Left ventricle myocardium inferior (tissue), 1 donor: Measurements from ENCODE around the gene DND1. TPM values are rescaled to one million over a fixed set of nuclear protein-coding genes. Genes with fewer than 3 reads are reported as not detected.

Experiments used
- DNase-seq: peaks from one replicate; pipeline ENCODE4 v3.0.0-alpha.2; 2020
- H3K27ac ChIP-seq: fragments of 200-600 bp; replicated peaks from 2 replicates; pipeline ENCODE4 v1.8.0; 2021
- H3K27me3 ChIP-seq: fragments of 200-600 bp; 2 replicates; pipeline ENCODE4 v1.8.0; 2021; ENCODE audit warnings: low read depth
- H3K36me3 ChIP-seq: fragments of 200-600 bp; 2 replicates; pipeline ENCODE4 v1.8.0; 2021
- H3K4me1 ChIP-seq: fragments of 200-600 bp; 2 replicates; pipeline ENCODE4 v1.8.0; 2021
- H3K4me3 ChIP-seq: fragments of 200-600 bp; 2 replicates; pipeline ENCODE4 v1.8.0; 2021; ENCODE audit warnings: mild to moderate bottlenecking, moderate library complexity
- H3K9me3 ChIP-seq: fragments of 200-600 bp; replicated peaks from 2 replicates; pipeline ENCODE4 v1.8.0; 2021
- intact Hi-C: fragments of 100-400 bp; cut with micrococcal nuclease; formaldehyde crosslinking; loops from one replicate; pipeline ENCODE4 v1.11.0; 2022
- total RNA-seq: library from RNA; stranded (reverse); fragmentation: NEBNext Ultra II Directional; extraction: Animal tissue kit (Norgen Biotek cat#: 25700); gene quantifications from one replicate; pipeline ENCODE4 v1.2.1, GENCODE V29; 2021
- TF ChIP-seq, protein P1 (sequence below): fragments of 200-600 bp; IDR thresholded peaks from 2 replicates; pipeline ENCODE4 v1.8.0; 2021; ENCODE audit warnings: antibody characterized with exemption, mild to moderate bottlenecking, borderline replicate concordance
- donor health status: DM: no; HTN: yes; CAD: no; lungs with severe emphysema.

Gene DND1
- total RNA-seq, 1 donor from 2014 or later: 0.47 TPM

DNA sequence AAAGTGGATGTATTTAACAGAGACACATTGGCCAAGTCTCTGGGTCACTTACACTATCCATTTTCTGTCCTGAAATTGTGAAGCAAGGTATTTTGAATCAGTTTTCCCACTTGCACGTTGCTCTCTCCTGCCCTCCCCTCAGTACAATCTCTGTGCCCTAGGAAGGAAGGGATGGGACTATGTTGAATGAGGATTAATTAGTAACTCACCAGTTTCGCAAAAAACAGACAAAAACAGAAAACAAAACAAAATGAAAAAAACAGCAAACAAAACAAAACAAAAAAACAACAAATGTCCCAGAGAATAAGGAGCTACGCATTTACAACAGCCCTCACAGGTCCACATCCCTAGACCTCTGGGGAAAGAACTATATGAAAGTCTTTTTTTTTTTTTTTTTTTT, 39.3 kb downstream of the DND1 start:
- no peak overlapping the region for H3K4me3 ChIP-seq
- H3K27me3 ChIP-seq: no peaks in the 10 kb centered on the region
- TF ChIP-seq, protein P1, sequence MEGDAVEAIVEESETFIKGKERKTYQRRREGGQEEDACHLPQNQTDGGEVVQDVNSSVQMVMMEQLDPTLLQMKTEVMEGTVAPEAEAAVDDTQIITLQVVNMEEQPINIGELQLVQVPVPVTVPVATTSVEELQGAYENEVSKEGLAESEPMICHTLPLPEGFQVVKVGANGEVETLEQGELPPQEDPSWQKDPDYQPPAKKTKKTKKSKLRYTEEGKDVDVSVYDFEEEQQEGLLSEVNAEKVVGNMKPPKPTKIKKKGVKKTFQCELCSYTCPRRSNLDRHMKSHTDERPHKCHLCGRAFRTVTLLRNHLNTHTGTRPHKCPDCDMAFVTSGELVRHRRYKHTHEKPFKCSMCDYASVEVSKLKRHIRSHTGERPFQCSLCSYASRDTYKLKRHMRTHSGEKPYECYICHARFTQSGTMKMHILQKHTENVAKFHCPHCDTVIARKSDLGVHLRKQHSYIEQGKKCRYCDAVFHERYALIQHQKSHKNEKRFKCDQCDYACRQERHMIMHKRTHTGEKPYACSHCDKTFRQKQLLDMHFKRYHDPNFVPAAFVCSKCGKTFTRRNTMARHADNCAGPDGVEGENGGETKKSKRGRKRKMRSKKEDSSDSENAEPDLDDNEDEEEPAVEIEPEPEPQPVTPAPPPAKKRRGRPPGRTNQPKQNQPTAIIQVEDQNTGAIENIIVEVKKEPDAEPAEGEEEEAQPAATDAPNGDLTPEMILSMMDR: no peak
- H3K36me3 ChIP-seq: no peaks in the 10 kb centered on the region
- no peaks in the 10 kb centered on the region for H3K9me3 ChIP-seq
- no peak for DNase-seq
- peak overlapping the region; percentile 84 for H3K27ac ChIP-seq
- intact Hi-C loops: no loop called here
- peaks cover 26% of the 10 kb centered on the region for H3K4me1 ChIP-seq

DNA sequence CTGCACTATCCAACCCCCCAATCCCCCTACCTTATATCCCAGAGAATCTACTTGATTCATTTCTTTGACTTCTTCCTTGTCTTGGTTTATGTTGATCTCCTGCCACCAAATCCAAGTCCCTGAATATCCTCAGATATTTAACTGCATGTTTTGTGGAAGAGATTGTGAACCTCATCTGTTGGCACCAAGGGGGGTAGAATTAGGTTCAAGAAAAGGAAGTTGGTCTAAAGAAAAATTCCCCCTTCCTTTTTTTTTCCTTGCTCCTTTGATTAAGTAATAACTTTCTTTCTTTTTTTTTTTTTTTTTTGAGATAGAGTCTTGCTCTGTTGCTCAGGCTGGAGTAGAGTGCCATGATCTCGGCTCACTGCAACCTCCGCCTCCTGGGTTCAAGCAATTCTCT, 39.9 kb downstream of the DND1 start:
- Histone ChIP-seq H3K9me3 (peaks cover 1% of the 10 kb centered on the region), H3K36me3 (no peaks in the 10 kb centered on the region), H3K27ac (peak overlapping the region; percentile 84), H3K27me3 (no peaks in the 10 kb centered on the region), H3K4me3 (peak overlapping the region; percentile 73), H3K4me1 (peaks cover 22% of the 10 kb centered on the region)
- TF ChIP-seq, protein P1: no peak
- no peak for DNase-seq
- intact Hi-C loops: no loop called here

DNA sequence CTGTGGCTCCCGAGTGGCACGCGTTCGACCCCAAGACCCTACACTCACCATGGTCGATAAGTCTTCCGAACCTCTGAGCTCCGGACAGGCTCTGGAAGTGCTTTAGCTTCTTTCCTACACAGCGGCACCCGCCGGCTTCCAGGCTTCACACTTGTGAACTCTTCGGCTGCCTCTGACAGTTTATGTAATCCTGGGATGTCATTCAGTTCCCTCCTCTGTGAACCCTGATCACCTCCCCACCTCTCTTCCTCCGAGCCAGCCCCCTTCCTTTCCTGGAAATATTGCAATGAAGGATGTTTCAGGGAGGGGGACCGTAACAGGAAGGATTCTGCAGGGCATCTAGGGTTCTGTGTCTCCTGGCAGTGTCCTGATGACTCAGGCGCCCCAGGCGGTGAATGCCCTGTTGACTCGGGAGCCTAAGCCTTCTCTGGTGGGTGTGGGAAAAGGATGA, 40.3 kb downstream of the DND1 start, which contains the start of gene CD14:
Gene CD14, minus strand, starts transcription at position 155 of the 451 bp plus-strand sequence. Its CDS starts 104 bp downstream, at position 51.
- peaks cover 21% of the 10 kb centered on the region for H3K4me1 ChIP-seq
- peak within 1 kb of the TSS; percentile 84 for H3K27ac ChIP-seq
- no peaks in the 10 kb centered on the region for H3K27me3 ChIP-seq
- peak; percentile 52 for DNase-seq
- TF ChIP-seq, protein P1: no peak
- intact Hi-C loops: no loop called here
- H3K9me3 ChIP-seq: peaks cover 6% of the 10 kb centered on the region
- H3K36me3 ChIP-seq: no peaks in the 10 kb centered on the region
- peak within 1 kb of the TSS; percentile 73 for H3K4me3 ChIP-seq

DNA sequence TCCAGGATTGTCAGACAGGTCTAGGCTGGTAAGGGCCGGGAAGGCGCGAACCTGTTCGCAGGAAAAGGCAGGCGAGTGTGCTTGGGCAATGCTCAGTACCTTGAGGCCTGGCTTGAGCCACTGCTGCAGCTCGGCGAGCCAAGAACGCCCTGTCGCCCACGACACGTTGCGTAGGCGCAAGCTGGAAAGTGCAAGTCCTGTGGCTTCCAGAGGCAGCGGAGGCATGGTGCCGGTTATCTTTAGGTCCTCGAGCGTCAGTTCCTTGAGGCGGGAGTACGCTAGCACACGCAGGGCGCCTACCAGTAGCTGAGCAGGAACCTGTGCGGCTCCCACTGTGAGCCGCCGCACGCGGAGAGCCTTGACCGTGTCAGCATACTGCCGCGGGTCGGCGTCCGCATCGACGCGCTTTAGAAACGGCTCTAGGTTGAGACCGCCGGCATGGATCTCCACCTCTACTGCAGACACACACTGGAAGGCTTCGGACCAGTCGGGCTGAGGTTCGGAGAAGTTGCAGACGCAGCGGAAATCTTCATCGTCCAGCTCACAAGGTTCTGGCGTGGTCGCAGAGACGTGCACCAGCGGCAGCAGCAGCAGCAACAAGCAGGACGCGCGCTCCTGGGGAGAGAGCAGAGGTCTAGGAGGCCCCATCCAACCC, 40.9 kb downstream of the DND1 start:
- TF ChIP-seq, protein P1: no peak
- intact Hi-C loops: no loop called here
- no peaks in the 10 kb centered on the region for H3K27me3 ChIP-seq
- peak overlapping the region; percentile 84 for H3K27ac ChIP-seq
- no peaks in the 10 kb centered on the region for H3K36me3 ChIP-seq
- H3K4me3 ChIP-seq: peak overlapping the region; percentile 73
- peak; percentile 42 for DNase-seq
- peaks cover 21% of the 10 kb centered on the region for H3K4me1 ChIP-seq
- H3K9me3 ChIP-seq: peaks cover 11% of the 10 kb centered on the region

DNA sequence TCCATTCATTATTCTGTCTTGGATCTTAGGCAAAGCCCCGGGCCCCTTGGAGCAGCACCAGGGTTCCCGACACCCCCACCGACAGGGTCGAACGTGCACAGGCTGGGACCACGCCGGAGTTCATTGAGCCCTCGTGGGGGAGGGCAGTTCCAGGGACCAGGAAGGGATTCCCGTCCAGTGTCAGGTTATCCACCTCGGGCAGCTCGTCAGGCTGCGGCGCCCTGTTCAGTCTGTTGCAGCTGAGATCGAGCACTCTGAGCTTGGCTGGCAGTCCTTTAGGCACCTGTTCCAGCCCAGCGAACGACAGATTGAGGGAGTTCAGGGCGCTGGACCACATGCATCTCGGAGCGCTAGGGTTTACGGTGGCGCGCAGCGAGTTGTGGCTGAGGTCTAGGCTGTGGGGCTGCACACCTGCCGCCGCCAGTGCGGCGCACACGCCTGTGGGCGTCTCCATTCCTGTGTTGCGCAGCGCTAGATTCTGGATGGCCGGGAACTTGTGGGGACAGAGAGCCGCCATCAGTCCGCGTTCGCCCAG, 41.5 kb downstream of the DND1 start:
- no peak for DNase-seq
- Histone ChIP-seq H3K4me3 (peak overlapping the region; percentile 73), H3K36me3 (no peaks in the 10 kb centered on the region), H3K4me1 (peaks cover 21% of the 10 kb centered on the region), H3K9me3 (peaks cover 12% of the 10 kb centered on the region), H3K27me3 (no peaks in the 10 kb centered on the region), H3K27ac (peak overlapping the region; percentile 84)
- intact Hi-C loops: no loop called here
- TF ChIP-seq, protein P1: no peak
